ENCODE results near the gene AOX1. TPM values are rescaled to one million over a fixed set of nuclear protein-coding genes. Genes with fewer than 3 reads are reported as not detected.
A peak's percentile ranks its signal among the peaks of the same experiment; 100 is the strongest.

The AOX1 gene
- total and polyA plus RNA-seq, 9 of the 15 experiments (the other 6 are each of a cell fraction or from before 2014, with no cell fraction given): 0.10 to 0.55 (median 0.20) TPM; not detected in 6

GRCh38 chr2:200615247-200615646, 29.4 kb downstream of the AOX1 start:
- no peak overlapping the region for H3K4me2 ChIP-seq (ENCODE audit: insufficient read depth, low read length)
- H3K27me3 ChIP-seq (ENCODE audit: control insufficient read depth in 2 of 2, insufficient read depth in 2 of 2, low read length in 2 of 2): peaks cover 0 to 12% of the 10 kb centered on the region in 2 experiments; a peak in 2 of 5 replicates
- ATAC-seq: peak; percentile 72
- POLR2A ChIA-PET: interaction anchor here (1.1 to 2.0 kb wide), 3 partner anchors 11 to 87 kb away, joined by 3 to 4 read pairs (median 3); no protein-coding TSS in a partner anchor
- H2AFZ ChIP-seq (ENCODE audit: low read depth, low read length): no peak overlapping the region
- WGBS (ENCODE audit: insufficient coverage, low coverage, missing lambda C conversion rate): 0% methylated on average over 1 of the region's 1 CpG
- H3K9me1 ChIP-seq (ENCODE audit: control insufficient read depth, insufficient read depth, low read length): no peaks in the 10 kb centered on the region
- H3K27ac ChIP-seq (ENCODE audit: extremely low read depth, low read depth, low read length): no peak overlapping the region
- no peak overlapping the region for H3K4me3 ChIP-seq
- intact Hi-C loops (cut with micrococcal nuclease): loop anchor here (10.0 kb wide), 1 partner anchor 130 kb away; no protein-coding TSS in a partner anchor
- H3K4me1 ChIP-seq (replicated peaks in 1 of 2; ENCODE audit: control insufficient read depth in 2 of 2, insufficient read depth in 2 of 2, low read length in 2 of 2): peaks cover 0 to 5% of the 10 kb centered on the region in 2 experiments; a peak in 3 of 5 replicates
- no peaks in the 10 kb centered on the region for H3K9me3 ChIP-seq (replicated peaks; ENCODE audit: control insufficient read depth, insufficient read depth, low read depth, low read length)
- no peaks in the 10 kb centered on the region for H3K36me3 ChIP-seq (ENCODE audit: control insufficient read depth, insufficient read depth, low read length)
- no peaks in the 10 kb centered on the region for H3K79me2 ChIP-seq (ENCODE audit: control insufficient read depth, insufficient read depth, low read length)
- H3K9ac ChIP-seq (ENCODE audit: insufficient read depth in 1 of 2, low read depth in 2 of 2, low read length in 2 of 2): no peak overlapping the region
- no peak for DNase-seq (ENCODE audit: extremely low read depth in 1 of 4, low spot score in 3 of 4)
- no peak for FAIRE-seq
- no TSS peak for BruUV-seq (replicated peaks)
- H4K20me1 ChIP-seq (replicated peaks; ENCODE audit: control insufficient read depth, insufficient read depth, low read length): no peaks in the 10 kb centered on the region
- CTCF ChIA-PET (ENCODE audit: low intra/inter-chr PET ratio): no interaction called here
- in situ Hi-C loops (cut with MboI): no loop called here
- TF ChIP-seq ZFPM2 (CRISPR knock-in tag; IDR thresholded peaks at IDR 0.05) (no peak), MAFF (IDR thresholded peaks at IDR 0.05; ENCODE audit: low read length) (no peak), THAP7 (CRISPR knock-in tag; IDR thresholded peaks at IDR 0.05) (no peak), TOE1 (IDR thresholded peaks at IDR 0.05; ENCODE audit: borderline replicate concordance) (no peak), TOE1 (CRISPR knock-in tag; IDR thresholded peaks at IDR 0.05; ENCODE audit: borderline replicate concordance, low read depth) (no peak), RNF2 (IDR thresholded peaks at IDR 0.05) (no peak), CBX3 (IDR thresholded peaks at IDR 0.05; ENCODE audit: borderline replicate concordance in 1 of 2, low read length in 2 of 2) (no peak), TARDBP (IDR thresholded peaks at IDR 0.05) (no peak), SIX5 (IDR thresholded peaks at IDR 0.05; ENCODE audit: borderline replicate concordance in 1 of 2, insufficient read depth in 1 of 2, low read depth in 1 of 2, low read length in 2 of 2) (no peak), U2AF1 (optimal IDR thresholded peaks at IDR 0.05; ENCODE audit: low read depth, low read length) (no peak), E2F8 (IDR thresholded peaks at IDR 0.05; ENCODE audit: low read depth, partially characterized antibody) (no peak)

Measured in K562 (cell line).